ENCODE data around the gene OR6C68.

DNA sequence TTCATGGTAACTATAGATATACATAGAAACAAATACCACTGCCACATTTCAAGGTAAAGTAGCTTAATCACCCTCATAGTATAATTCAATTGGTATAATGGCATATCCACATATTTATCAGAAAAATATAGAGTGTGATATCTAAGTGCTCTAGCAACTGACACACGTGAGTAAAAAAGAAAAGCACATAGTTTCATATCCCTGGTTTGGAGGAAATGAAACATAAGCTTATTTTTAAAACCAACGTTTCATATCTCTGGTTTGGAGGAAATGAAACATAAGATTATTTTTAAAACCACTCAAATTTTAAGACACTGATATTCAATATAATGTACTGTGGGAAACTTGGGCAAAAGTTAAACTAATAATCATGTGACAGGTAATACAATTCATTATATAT, 24.3 kb upstream of the OR6C68 start:
- TF ChIP-seq CTCF (IDR thresholded peaks at IDR 0.05), result no peak
- TF ChIP-seq BHLHE40 (IDR thresholded peaks at IDR 0.05; ENCODE audit: low read depth, low read length), result no peak
- no peak for TF ChIP-seq CHD4 (IDR thresholded peaks at IDR 0.05; ENCODE audit: borderline replicate concordance)
- TF ChIP-seq, protein P1, sequence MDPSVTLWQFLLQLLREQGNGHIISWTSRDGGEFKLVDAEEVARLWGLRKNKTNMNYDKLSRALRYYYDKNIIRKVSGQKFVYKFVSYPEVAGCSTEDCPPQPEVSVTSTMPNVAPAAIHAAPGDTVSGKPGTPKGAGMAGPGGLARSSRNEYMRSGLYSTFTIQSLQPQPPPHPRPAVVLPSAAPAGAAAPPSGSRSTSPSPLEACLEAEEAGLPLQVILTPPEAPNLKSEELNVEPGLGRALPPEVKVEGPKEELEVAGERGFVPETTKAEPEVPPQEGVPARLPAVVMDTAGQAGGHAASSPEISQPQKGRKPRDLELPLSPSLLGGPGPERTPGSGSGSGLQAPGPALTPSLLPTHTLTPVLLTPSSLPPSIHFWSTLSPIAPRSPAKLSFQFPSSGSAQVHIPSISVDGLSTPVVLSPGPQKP (IDR thresholded peaks at IDR 0.05; ENCODE audit: low read depth, low read length), result no peak
- no peak for TF ChIP-seq PHF8 (IDR thresholded peaks at IDR 0.05; ENCODE audit: borderline replicate concordance, low read depth)
- no peak for TF ChIP-seq POLR2A (IDR thresholded peaks at IDR 0.05; ENCODE audit: low read length)
- TF ChIP-seq EP300 (IDR thresholded peaks at IDR 0.05), result no peak
- no peak for TF ChIP-seq SREBF2 (IDR thresholded peaks at IDR 0.05)
- no peak for TF ChIP-seq MAX (IDR thresholded peaks at IDR 0.05)
